22Rv1 (cell line): ENCODE measurements around the gene CHMP4A.
A peak's percentile ranks its signal among the peaks of the same experiment; 100 is the strongest.

Experiments used
- H3K27ac ChIP-seq: fragments of 450-650 bp; 2 replicates; pipeline ENCODE4 v1.5.1; 2017
- ZFX ChIP-seq: fragments of 450-650 bp; IDR thresholded peaks from 2 replicates; pipeline ENCODE4 v1.6.1; 2017; ENCODE audit warnings: antibody characterized with exemption, borderline replicate concordance
- TF ChIP-seq, protein P1 (sequence below): fragments of 450-650 bp; IDR thresholded peaks from 2 replicates; pipeline ENCODE4 v1.5.1; 2017; ENCODE audit warnings: mild to moderate bottlenecking

Gene CHMP4A

DNA sequence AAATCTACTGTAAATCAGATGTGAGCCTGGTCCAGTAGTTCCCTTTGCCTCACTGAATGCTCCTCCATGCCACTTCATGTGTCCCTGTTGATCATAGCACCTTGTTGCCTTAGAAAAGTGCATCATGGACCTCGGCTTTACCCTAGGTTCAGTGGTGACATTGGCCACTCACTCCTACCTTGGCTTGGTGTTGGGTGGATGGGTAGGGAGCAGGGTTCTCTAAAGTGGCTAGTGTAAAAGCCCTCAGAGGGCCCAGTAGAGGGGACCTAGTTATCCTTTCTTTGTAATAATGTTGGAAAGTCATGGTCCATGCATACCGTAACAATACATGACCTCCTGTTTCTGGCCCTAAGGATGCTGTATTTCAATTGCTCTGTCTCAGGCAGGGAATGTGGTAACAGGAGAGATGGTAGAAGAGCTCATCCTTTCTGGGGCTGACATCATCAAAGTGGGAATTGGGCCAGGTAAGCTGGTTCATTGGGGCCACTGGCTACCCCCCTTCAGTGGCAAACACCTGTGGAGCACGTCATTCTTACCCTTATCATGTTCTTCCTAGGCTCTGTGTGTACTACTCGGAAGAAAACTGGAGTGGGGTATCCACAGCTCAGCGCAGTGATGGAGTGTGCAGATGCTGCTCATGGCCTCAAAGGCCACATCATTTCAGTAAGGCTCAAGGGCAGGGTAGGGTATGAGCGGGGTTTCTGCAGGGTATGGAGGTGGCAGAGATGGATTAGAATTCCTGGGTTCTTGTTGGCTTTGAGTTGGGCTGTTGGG, 23.6 kb upstream of the CHMP4A start:
- H3K27ac ChIP-seq, result no peak overlapping the region
- TF ChIP-seq, protein P1, sequence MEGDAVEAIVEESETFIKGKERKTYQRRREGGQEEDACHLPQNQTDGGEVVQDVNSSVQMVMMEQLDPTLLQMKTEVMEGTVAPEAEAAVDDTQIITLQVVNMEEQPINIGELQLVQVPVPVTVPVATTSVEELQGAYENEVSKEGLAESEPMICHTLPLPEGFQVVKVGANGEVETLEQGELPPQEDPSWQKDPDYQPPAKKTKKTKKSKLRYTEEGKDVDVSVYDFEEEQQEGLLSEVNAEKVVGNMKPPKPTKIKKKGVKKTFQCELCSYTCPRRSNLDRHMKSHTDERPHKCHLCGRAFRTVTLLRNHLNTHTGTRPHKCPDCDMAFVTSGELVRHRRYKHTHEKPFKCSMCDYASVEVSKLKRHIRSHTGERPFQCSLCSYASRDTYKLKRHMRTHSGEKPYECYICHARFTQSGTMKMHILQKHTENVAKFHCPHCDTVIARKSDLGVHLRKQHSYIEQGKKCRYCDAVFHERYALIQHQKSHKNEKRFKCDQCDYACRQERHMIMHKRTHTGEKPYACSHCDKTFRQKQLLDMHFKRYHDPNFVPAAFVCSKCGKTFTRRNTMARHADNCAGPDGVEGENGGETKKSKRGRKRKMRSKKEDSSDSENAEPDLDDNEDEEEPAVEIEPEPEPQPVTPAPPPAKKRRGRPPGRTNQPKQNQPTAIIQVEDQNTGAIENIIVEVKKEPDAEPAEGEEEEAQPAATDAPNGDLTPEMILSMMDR, result no peak
- no peak for TF ChIP-seq ZFX

DNA sequence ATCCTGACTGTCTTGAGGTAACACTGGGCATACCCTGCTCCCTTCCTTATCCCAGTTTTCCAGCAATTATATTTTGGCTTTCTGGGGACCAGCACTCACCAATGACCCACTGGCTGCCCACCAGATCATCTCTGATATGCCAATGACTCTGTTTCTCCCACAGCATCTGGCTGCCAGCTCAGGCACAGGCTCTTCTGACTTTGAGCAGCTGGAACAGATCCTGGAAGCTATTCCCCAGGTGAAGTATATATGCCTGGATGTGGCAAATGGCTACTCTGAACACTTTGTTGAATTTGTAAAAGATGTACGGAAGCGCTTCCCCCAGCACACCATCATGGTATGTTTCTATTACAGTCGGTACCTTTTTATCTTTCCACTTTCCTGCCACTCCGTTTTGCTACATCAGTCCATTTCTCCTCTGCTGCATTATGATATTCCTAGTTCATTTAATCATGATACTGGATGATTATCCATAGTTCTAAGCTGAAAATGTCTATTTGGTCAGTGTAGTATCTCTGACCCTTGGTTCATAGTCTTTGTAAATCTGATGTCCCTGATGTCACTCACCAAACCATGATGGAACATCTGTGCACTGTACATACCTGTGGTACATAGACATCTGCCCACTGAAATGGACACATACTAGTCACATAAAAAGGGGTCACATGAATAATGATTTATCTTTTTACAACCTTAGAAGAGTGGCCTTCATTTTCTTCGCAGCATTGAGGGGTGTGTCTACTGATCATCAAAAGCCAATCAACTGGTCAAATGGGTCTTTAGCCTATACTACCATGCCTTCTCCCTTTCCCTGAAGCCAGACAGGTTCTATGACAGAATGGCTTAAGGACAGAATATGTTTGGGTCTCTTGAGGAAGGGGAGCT, 22.8 kb upstream of the CHMP4A start:
- TF ChIP-seq ZFX, result no peak
- TF ChIP-seq, protein P1, result no peak
- H3K27ac ChIP-seq, result no peak overlapping the region

DNA sequence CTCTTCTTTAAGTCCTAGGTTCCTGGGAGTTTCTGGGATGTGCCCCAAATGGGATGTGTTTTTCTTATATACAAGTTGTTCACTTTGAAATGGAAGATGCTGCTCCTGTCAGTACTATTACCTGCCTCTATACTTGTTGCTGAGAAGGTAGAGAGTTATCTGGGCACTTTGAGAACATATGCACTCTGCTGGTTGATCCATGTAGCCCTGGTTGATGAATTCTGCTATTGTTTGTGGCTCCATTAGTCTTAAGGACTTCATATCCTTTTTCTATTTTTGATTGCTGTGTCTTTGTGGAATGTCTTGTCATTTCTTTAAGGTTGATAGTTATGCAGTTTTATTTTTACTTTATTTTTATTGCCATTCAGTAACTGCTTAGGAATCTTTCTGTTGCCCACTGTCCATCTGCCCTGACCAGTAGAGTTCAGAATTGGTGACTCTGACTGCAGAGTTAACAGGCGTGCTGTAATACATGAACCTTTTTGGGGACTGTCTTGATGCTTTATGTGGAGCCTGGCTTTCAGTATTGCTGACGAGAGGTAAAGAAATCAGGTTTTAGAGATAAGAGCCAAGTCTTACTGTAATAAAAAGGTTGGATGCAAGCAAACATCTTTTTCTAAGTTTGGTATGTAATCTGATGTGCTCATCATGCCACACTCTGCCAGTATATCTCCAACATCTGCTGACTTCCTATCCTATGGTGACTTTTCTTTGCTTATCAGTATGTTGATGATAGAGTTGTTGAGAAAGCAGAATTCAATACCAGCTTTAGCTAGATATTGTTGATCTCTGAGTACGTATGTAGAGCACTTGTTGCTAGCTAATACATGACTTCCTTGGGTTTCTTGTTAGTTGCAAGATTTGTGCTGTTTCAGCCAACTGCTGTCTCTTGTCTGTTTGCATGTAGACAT, 21.1 kb upstream of the CHMP4A start:
- H3K27ac ChIP-seq, result no peak overlapping the region
- TF ChIP-seq, protein P1, result no peak
- no peak for TF ChIP-seq ZFX

DNA sequence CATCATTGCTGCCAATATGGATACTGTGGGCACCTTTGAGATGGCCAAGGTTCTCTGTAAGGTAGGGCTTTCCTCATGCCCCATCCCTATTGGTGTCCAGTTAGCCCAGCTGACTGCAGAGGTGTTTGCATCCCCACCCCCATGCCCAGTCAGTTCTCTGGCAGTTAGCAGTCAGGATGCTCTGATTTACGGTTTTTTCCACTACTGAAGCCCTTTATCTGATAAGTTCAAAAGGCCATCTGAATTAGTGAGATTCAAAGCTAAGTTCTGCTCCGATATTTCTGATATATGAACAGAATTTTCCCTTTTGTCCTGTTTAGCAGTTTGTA, 20.2 kb upstream of the CHMP4A start:
- peak overlapping the region; percentile 94 for H3K27ac ChIP-seq

DNA sequence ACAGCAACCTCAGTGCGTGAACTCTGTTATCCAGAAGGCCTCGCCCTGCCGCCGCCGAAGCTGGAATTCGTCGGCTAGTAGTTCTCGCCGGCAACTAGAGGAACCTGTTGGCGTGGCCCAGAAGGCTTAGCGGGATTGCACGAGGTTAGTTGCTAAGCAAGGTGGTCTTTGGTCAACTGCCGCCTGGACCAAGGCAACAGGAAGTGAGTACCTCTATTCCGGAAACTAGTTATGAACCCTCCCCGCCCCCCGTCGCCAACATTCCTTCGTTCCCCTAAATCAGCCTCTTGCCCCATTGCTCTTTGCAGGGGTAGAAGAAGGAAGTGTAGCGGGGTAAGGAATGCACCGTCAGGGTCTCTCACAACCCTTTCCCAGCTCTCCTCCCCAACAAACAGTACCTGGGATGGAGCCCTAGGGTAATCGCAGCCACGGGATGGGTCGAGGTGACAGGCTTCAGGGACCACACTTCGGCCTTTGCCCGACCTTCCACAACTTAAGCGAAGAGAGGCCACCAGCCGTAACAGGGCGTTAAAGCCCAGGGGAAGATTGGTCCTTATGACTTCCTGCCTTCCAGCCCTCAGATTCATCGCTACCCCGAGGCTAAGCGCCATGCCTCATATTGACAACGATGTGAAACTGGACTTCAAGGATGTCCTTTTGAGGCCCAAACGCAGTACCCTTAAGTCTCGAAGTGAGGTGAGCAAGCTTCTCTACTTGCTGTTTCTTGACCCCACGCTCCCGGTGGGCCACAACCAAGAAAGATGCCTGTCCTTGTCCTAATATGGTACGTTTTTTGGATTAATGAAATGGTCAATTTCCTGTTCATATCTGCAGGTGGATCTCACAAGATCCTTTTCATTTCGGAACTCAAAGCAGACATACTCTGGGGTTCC, 19.6 kb upstream of the CHMP4A start, which contains the start of gene GMPR2:
Gene GMPR2, plus strand, starts transcription at position 285 of the 893 bp plus-strand sequence. Its CDS starts 325 bp downstream, at position 610.
- TF ChIP-seq, protein P1, result no peak
- no peak for TF ChIP-seq ZFX
- peak within 1 kb of the TSS; percentile 94 for H3K27ac ChIP-seq

More for the DNA sequence above, 20.2 kb upstream of the CHMP4A start:
- TF ChIP-seq ZFX, result no peak
- TF ChIP-seq, protein P1, result no peak

DNA sequence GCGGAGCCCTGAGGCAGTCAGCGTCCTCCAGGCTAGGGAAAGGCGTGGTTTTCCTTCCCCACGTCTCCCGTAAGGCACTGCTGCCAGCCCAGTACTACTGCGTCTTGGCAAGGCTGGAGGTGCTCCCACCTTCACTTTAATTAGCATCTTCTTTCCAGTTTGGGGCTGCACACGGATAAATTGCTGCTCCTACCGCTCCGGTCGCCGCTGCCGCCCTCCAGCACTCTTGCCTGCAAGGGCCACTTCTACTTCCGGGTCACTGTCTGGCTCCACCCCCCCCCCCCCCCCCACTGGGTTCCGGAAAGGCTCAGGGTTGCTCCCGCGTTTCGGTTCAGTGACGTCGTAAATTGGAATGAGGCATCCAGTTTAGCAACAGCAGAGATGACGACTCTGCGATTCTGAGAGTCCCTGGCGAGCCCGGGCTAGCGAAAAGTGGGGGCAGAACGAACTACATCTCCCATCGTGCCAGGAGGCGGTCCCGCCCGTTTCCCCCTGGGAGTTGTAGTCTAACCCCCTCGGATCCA, 18.9 kb upstream of the CHMP4A start, which contains the start of gene NEDD8:
Gene NEDD8, minus strand, starts transcription at position 247 of the 524 bp plus-strand sequence. Its CDS starts 100 bp downstream, at position 147.
- H3K27ac ChIP-seq, result peak within 1 kb of the TSS; percentile 94
- TF ChIP-seq, protein P1, result no peak
- TF ChIP-seq ZFX, result no peak
